NOMO-1 (cell line): ENCODE data around the gene PWP2.
"Not testable (repeated sequence)": the region's sequence is repeated elsewhere in the genome, so short reads cannot be mapped to it uniquely, and the experiment has no call there.

Source experiments
- DNase-seq, 2 experiments: peaks; one replicate each; lab custom pipeline; 2025; ENCODE audit not compliant: unreplicated experiment in 2 of 2; lab: John Stamatoyannopoulos, UW

Gene PWP2

DNA sequence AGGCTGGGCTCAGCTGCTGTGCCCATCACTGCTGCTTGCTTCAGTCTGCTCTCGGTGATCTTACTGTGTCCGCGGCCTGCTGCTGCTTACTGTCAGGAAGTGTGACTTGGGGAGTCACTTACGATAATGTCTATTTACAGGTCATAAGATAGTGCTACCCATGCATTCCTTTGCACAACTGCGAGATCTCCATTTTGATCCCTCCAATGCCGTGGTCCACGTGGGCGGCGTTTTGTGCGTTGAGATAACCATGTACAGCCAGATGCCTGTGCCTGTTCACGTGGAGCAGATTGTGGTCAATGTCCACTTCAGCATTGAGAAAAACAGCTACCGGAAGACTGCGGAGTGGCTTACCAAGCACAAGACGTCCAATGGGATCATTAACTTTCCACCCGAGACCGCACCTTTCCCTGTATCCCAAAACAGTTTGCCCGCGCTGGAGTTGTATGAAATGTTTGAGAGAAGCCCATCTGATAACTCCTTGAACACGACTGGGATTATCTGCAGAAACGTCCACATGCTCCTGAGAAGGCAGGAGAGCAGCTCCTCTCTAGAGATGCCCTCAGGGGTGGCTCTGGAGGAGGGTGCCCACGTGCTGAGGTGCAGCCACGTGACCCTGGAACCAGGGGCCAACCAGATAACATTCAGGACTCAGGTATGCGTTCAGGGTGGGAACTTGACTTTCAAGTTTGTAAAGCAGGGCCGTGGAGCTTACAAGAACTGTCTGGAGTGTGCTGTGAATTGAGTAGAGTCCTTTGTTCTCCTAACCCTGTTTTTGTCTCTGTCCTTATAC is 24.4 kb upstream of the PWP2 start:
- no peak for DNase-seq

DNA sequence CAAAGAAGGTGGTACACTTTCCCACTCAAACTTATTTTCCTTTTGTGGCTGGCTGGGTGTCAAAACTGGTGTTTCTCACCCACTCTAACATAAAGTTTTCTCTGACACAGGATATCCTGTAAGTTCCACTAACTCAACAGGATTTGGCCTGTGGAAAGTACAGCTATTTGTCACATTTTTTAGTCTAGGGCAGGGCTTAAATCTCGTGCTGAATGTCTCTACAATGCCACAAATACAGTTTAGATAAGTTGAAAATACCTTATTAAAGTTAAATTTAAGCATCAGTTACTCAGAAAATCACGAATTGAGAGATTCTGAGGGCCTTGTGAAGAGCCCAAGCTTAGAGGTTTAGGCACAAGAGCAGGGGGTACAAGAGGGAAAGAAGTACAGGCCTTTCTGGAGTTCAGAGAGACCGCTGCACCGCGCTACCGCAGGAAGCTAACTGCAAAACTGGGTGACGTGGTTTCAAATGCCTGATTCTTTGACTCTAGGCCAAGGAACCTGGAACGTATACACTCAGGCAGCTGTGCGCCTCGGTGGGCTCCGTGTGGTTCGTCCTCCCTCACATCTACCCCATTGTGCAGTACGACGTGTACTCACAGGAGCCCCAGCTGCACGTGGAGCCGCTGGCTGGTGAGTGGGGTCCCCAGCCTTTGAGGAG is 23.4 kb upstream of the PWP2 start:
- DNase-seq, result no peak

DNA sequence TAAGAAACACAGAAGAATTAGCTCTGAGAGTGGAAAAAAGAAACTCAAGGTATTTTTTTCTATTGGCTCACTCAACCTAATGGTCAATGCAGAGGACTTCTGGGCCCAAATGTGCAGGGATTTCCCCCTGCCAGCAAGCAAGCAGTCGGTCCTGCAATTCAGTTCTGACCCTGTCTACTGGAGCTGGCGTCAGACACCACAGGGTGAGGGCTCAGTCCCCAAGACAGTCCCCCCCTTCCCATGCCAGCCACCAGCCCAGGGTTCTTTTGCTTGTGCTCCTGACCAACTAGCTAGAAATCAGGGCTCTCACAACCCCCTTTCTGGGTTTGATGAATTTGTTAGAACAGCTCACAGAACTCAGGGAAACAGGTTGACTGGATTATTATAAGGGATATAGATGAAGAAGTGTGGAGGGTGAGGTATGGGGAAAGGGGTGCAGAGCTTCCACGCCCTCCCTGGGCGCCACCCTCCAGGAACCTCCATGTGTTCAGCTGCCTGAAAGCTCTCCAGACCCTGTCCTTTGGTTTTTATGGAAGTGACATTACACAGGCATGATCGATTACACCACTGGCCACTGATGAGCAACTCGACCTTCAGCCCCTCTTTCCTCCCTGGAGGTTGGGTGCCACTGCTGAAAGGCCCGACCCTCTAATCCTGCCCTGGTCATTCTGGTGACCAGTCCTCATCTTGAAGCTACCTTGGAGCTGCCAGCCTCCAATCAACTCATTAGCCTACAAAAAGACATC is 22.5 kb upstream of the PWP2 start:
- no peak for DNase-seq

DNA sequence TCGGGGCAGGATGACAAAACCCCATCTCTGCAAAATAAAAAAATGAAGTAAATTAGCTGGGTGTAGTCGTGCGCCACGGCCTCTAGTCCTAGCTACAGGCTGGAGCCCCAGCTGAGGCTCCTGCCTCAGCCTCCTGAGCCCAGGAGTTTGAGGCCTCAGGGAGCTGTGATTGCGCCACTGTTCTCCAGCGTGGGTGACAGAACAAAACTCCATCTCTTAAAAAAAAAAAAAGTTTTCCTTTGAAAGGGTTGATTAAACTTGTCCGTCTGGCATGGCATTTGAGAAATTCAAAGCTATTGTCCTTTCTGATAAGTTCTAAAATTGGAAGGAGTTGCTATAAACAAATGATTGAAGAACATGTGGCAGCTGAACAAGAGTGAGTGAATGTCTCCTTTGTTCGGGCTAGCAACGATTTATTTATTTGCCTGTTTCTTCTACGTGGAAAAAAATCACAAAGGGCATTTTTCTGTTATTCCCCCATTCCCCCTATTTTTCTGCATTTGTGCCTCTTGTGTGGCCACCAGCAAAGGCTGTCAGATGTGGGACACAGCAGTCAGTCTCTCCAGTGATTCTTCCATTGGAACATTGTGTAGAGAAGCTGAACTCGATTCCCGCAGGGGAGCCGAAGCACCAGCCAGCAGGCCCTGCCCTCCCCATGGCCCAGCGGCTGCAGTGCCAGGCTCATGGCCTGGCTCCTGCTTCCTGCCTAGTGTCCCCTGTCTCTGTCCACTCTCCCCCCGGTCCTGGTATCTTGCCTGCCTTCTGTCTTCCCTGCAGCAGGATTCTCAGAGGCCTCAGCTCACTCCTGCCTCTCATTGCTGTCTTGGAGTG is 21.5 kb upstream of the PWP2 start:
- no peak for DNase-seq

DNA sequence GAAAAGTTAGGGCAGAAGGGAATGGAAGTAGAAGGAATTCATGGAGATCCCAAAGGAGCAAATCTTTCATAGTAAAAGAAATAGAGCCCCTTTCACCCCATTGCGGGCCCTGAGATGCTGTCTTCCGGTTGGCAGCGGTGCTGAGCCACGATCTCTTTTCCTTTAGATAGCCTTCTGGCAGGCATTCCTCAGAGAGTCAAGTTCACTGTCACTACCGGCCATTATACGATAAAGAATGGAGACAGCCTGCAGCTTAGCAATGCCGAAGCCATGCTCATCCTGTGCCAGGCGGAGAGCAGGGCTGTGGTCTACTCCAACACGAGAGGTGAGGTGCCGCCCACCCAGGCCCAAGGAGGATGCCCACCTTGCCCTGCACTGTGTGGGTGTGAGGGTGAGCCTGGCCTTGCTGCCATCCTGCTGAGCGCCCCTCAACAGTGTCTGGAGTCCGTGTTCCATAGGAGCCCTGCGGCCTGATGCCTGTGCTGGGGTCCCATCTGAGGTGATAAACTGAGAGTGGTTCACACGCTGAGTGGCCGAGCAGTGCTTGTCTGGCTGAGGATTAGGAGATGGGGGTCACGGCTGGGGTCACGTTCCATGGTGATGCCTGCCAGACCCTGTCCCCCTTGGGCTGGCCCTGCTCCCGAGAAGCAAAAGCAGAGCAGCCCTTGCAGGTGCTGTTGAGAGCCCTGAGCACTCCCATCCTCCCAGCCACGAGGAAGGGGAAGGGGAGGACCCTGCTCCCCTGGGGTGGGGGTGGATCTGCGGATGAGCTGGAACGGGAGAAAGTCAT is 20.4 kb upstream of the PWP2 start:
- DNase-seq, result no peak

DNA sequence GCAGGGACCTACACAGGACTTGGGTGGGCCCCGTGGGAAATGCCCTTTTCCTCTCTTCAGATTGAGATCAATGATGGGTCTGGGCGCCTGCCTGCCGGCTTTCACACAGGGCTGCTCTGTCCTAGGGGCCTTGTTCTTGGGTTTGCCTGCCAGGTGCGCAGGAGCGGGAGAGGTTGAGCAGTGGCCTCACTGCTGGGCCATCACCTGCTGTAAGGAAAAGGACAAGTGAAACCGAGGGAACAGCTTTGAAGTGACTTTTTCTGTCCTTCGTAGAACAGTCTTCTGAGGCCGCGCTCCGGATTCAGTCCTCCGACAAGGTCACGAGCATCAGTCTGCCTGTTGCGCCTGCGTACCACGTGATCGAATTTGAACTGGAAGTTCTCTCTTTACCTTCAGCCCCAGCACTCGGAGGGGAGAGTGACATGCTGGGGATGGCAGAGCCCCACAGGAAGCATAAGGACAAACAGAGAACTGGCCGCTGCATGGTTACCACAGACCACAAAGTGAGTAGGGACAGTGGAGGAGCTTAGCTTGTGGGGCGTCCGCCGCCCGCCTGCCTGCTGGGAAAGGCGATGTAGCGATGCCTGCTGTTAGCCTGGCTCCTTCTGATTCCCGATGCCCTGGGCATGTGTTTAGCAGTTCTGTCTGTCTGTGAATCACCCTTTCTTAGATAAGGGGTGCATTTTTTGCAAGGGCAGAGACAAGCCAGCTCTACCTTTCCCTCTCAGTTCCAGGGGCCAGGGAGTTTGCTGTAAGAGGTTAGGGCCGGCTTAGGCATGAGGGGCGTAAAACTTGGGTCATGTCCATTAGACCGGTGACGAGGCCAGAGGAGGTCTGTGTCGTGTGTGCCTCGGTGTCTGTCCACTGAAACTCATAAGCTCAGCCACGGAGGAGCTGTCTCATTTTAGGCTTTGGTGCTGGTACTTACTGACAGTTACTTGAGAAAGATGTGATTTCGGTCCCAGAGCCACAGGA is 19.5 kb upstream of the PWP2 start:
- DNase-seq, result no peak

DNA sequence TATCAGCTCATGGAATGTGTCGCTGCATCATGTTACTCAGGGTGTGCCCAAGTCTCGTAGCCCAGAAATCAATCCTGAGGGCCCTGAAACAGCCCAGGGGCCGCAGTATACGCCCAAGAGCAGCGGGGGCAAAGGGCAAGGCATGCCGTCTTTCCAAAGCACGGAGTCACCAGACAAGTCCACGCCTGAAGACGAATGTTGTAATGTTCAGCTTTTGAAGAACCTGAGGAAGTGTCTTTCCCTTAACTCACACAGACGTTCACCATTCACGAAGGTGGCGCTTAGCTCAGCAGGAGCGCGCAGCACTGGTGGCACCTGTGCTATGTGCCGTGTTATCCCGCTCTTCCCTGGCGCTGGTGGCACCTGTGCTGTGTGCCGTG is 18.8 kb upstream of the PWP2 start:
- no peak for DNase-seq

DNA sequence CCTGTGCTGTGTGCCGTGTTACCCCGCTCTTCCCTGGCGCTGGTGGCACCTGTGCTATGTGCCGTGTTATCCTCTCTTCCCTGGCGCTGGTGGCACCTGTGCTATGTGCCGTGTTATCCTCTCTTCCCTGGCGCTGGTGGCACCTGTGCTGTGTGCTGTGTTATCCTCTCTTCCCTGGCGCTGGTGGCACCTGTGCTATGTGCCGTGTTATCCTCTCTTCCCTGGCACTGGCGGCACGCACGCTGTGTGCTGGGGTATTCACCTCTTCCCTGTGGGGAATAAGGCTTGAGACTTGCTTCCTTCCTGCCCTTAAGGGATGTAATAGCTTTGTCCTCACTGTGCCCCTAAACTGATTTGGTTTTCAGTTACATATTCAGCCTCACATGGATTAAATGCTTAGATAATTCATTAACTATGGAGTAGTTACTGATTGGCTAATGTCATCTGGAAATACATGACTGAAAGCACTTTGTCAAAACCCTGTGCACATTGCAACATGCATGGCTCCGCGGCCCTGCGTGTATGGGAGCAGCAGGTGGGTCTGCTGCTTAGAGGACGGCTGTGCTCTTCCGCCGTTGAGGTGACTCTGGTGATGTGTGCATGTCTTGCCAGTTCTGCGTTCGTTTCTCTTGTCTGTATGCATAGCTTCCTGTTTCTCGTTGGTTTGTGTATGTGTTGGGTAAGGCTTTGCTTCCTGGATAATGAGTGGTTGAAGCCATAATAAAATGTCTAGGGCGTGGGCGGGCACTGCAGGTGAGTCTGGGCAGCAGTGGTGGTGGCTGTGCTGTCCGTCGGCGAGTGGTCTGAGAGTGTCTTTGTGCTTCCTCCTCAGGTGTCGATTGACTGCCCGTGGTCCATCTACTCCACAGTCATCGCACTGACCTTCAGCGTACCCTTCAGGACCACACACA is 17.9 kb upstream of the PWP2 start:
- DNase-seq, result peak; percentile 75 to 76

DNA sequence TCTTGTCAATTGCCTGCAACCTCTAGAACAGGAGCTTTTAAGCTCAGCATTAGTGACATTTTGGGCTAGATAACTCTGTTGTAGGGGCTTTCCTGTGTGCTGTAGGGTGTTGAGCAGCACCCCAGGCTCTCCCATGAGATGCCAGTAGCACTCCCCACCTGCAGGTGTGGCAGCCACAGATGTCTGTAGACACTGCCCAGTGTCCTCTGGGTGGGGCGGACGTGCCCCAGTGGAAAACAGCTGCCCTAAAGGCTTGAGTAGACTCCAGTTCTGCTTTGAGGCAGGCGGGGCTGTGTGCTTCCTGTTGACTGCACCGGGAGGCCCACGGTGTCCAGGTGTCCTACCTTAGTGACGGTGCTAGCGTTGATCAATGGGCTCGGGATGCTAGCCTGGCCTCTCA is 16.9 kb upstream of the PWP2 start:
- no peak for DNase-seq

DNA sequence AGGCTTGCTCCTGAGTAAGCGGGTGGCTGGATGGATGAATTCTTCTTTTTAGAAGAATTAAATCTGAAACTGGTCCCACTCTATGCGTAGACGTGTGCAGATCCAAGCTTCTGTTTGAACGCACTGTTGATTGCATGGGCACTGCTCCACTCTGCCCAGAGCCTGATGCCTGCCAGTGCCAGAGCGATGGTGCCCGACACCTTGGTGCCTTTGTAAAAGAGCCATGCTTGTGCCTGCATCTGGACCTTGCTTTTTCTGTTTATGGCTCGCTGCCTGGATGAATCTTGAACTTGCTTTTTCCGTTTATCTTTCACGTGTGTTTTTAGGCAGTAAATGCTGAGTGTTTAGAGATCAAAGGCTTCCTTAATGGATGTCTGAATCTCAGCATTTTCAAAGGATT is 15.0 kb upstream of the PWP2 start:
- no peak for DNase-seq

DNA sequence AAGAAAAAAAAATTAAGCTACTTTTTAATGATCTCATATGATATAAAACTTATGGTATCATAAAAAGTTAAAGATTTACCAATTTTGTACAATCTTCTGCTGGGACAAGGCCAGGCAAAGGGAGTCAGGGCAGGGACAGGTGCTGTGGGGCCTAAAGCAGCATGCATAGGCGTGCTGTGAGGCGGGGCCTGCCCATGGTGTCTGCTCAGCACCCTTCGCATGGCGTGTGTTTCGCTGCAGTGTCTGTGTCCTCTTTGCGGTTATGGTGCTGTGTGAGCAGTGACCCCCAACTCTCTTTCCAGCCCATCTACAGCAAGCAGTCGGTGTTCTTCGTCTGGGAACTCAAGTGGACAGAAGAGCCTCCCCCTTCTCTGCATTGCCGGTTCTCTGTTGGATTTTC is 13.4 kb upstream of the PWP2 start:
- no peak for DNase-seq

DNA sequence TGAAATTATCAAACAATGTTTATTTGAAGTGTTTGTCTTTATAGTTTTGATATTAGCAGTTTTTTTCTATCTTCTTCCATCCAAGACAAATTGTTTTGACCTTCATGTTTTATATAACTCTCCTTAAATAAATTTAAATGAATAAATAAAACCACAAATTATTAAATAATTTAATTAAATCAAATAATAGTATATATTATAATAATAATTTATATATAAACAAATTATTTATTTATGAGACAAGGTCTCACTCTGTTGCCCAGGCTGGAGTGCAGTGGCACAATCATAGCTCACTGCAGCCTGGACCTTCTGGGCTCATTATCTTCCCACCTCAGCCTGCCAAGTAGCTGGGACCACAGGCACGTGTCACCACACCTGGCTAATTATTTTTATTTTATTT is 12.4 kb upstream of the PWP2 start:
- no peak for DNase-seq

DNA sequence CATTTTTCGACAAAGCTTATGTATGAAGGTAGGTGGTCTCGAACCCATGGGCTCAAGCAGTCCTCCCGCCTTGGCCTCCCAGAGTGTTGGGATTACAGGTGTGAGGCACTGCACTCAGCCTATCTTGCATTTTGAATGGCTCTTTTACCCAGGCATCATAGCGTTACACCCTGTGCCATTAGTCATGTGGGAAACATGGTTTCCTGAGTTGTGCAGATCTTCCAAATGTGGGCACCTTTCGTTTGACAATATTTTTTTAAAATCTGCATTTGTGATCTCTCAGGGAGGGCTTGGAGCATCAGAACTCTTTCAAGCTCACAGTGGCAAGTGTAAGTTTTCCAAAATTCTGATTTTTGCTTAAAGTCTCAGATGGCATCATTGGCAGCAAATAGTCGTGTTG is 8.7 kb upstream of the PWP2 start:
- not testable (repeated sequence) for DNase-seq

DNA sequence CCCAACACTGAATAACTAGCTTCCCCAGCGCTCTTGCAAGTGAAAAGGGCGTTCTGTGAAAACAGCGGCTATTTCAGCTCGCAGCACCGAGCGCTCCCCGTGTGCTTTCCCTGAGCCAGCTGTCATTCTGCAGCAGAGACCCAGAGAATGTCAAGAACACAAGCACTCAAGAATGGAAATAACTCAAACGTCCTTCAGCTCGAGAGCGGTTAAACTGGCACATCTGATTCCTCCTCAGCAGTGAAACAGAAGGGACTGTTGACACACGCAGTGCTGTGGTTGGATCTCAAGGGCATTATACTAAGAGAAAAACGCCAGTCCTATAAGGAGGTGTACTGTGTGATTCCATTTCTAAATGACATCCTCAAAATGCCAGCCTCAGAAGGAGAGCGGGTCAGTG is 8.2 kb upstream of the PWP2 start:
- DNase-seq, result not testable (repeated sequence)

DNA sequence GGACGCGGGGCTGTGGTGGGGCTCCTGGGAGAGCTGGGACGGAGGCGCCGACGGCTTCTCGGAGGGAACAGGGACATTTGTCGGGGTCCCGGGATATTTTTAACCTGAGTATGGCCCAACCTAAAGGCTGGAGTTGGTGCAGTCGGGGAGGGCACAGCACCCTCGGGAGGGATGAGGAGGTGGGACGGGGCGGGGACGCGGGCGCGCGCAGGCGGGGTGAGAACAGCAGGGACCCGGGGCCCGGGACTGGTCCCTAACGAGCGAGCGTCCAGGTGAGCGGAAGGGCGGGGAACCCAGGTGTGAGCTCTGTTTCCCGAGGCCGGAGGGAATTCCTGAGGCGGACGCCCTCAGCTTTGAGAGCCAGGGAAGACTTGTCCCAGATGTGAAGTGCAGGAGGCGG is 390 bp downstream of the PWP2 start:
- DNase-seq, result not testable (repeated sequence)

DNA sequence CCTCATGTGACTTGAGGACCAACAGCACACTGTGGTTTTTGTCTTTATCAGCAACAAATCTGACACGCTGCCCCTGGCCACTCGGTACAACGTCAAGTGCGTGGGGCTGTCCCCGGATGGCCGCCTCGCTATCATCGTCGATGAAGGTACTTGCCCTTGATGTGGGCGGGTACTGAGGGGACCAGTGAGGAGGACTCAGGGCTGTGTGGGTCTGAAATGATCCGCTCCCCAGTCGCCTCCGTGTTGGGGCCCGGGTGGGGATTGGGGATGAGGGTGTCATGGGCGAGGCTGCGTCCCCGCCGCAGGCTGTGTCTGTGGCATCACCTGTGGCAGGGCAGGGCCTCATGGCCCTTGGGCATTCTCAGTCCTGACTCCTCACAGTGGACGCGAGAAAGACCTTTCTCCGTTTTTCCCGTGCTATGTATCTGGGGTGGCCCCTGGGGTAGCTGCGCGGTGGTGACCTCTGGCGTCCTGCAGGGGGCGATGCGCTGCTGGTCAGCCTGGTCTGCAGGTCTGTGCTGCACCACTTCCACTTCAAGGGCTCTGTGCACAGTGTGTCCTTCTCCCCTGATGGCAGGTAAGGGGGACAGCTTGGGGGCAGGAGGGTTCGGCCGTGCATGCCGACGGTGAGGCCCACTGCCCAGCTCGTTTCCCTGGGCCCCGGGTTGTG is 6.6 kb downstream of the PWP2 start:
- not testable (repeated sequence) for DNase-seq

DNA sequence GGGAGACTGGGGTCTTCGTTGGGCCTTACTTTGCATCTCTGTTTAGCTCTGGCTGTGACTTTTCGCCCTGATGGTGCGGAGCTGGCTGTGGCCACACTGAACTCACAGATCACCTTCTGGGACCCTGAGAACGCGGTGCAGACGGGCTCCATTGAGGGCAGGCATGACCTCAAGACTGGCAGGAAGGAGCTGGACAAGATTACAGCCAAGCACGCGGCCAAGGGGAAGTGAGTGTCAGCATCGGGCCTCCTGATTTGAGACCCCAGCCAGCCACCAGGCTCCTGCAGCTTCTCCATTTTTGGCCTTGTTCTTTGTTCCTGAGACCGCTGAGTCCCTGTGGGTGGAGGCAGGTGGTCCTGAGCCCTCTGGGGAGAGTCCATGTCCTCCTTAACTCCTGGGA is 14.9 kb downstream of the PWP2 start:
- not testable (repeated sequence) for DNase-seq
